Heart right ventricle (tissue), 16 donors: Measurements from ENCODE around the gene PPP1R8. TPM values are rescaled to one million over a fixed set of nuclear protein-coding genes. Genes with fewer than 3 reads are reported as not detected.
"Not testable (repeated sequence)": the region's sequence is repeated elsewhere in the genome, so short reads cannot be mapped to it uniquely, and the experiment has no call there.

ENCODE experiments used
- ATAC-seq, 8 donors: fragments of 200-7000 bp; cut with Tn5 transposase; one replicate each; pipeline ENCODE4 v1.9.1; 2020; ENCODE audit warnings: mild to moderate bottlenecking in 8 of 8, moderate library complexity in 8 of 8, moderate number of reproducible peaks in 1 of 8
- DNase-seq, 2 donors: peaks; one replicate each; pipeline ENCODE4 v3.0.0-alpha.2; 2020
- H3K27ac ChIP-seq, 10 donors: fragments of 200-600 bp; sonication (generic) in 2 of 10; one replicate each; pipeline versions ENCODE4 v1.5.0 to v1.8.0; 2020 to 2022; ENCODE audit warnings: mild to moderate bottlenecking in 3 of 10
- H3K27me3 ChIP-seq, 7 donors: fragments of 200-600 bp; one replicate each; pipeline ENCODE4 v1.8.0; 2021 to 2022; ENCODE audit warnings: mild to moderate bottlenecking in 2 of 7
- H3K36me3 ChIP-seq, 9 donors: fragments of 200-600 bp; sonication (generic) in 1 of 9; one replicate each; pipeline versions ENCODE4 v1.5.0 to v1.8.0; 2020 to 2022; ENCODE audit warnings: mild to moderate bottlenecking in 2 of 9
- H3K4me1 ChIP-seq, 9 donors: fragments of 200-600 bp; sonication (generic) in 1 of 9; one replicate each; pipeline versions ENCODE4 v1.5.0 to v1.8.0; 2020 to 2022; ENCODE audit warnings: mild to moderate bottlenecking in 4 of 9
- H3K4me3 ChIP-seq, 10 donors: fragments of 200-600 bp; sonication (generic) in 2 of 10; one replicate each; pipeline versions ENCODE4 v1.5.0 to v1.8.0; 2020 to 2022; ENCODE audit warnings: mild to moderate bottlenecking in 7 of 10, moderate library complexity in 2 of 10
- H3K9me3 ChIP-seq, 11 donors: fragments of 200-600 bp in 10 of 11; sonication (generic) in 2 of 11; one replicate each; pipeline versions ENCODE4 v1.5.0 to v1.8.0; 2013 to 2022; ENCODE audit warnings: mild to moderate bottlenecking in 2 of 11, control low read depth in 1 of 11, moderate library complexity in 1 of 11
- CTCF ChIP-seq, 9 donors: fragments of 200-600 bp; sonication (generic) in 2 of 9; IDR thresholded peaks; one replicate each; pipeline versions ENCODE4 v1.5.0 to v1.8.0; 2021 to 2022; ENCODE audit warnings: antibody characterized with exemption in 9 of 9, mild to moderate bottlenecking in 5 of 9, moderate library complexity in 1 of 9
- WGBS, 2 donors: extraction: QIAGEN DNeasy Blood & Tissue Kit; methylation state at CpG; one replicate each; pipeline ENCODE4 v1.1.7; 2013; ENCODE audit warnings: inconsistent platforms in 1 of 2; 5-methylcytosine and 5-hydroxymethylcytosine counted together
- intact Hi-C, 10 donors: fragments of 100-400 bp; cut with DNase I; formaldehyde crosslinking; loops; one replicate each; pipeline versions ENCODE4 v1.11.1 to v1.14.2; 2022
- polyA plus RNA-seq, 2 donors: library from polyadenylated mRNA; stranded (reverse); fragments of 200-250 nt; gene quantifications; one replicate each; pipeline ENCODE4 v1.2.3, GENCODE V29; 2013
- total RNA-seq, 10 donors: library from RNA; stranded (reverse); fragmentation: NEBNext Ultra II Directional in 3 of 10; extraction: Animal tissue kit (Norgen Biotek cat#: 25700) in 3 of 10; gene quantifications; one replicate each; pipeline versions ENCODE4 v1.2.1 to v1.2.4, GENCODE V29; 2021 to 2023
- donor health status: Arrhythmogenic right ventricular cardiomyopathy.
- donor health status: ischemic (EF 13 %, LVEDD 7.1; RV severe dilation, severe dysfunction).
- donor health status: healthy with polysubstance abuse.
- donor health status: DM: no; HTN: yes; CAD: no.
- donor health status: DM: no; HTN: no; CAD: no.
- donor health status: ischemic (EF 25% LVEDD 6.9; RV normal size, moderate dysfunction).
- donor health status: ischemic (EF 25% LVEDD 5.7; RV mildly dilated, moderate dysfunction).
- donor health status: healthy.
- donor health status: DM: yes; HTN: yes; CAD: no.
- donor health status: Ischemic cardiomyopathy.
- donor health status: ischemic (EF 35%, LVEDD 5.7; RV mildly dilated, moderate dysfunction).
- donor health status: nonischemic (EF 11% LVEDD 7.7; RV severe dilation, severe dysfunction).
- donor health status: DM: yes; HTN: yes; CAD: no.
- donor health status: PGD.
- donor health status: ischemic (EF 29% LVEDD 5.4; RV normal size, mild dysfunction).
- donor health status: nonischemic (EF 23%, LVEDD 6.1; RV moderate dilation, normal function).

PPP1R8 gene
- total and polyA plus RNA-seq, 12 donors = 13.9 to 33.4 (median 25.6) TPM

- WGBS, 2 donors = 53 to 63% methylated on average over 16 of the region's 16 CpGs
These were observed 38.5 kb downstream of the PPP1R8 start for GRCh38 chr1:27868932-27869718.

GRCh38 chr1:27869719-27870085 lies 39.1 kb downstream of the PPP1R8 start:
- H3K36me3 ChIP-seq = no peaks in the 10 kb centered on the region
- ATAC-seq (no peak), DNase-seq (no peak)
- peak overlapping the region in 5 of 10 donors; percentile 12 to 90 (median 31) for H3K27ac ChIP-seq
- no peak for TF ChIP-seq CTCF (IDR thresholded peaks at IDR 0.05)
- WGBS, 2 donors = 86% methylated on average over 1 of the region's 1 CpG
- peaks cover 0 to 47% (median 8%) of the 10 kb centered on the region in 9 donors for H3K4me1 ChIP-seq
- peak overlapping the region in 1 of 10 donors; percentile 18 for H3K4me3 ChIP-seq
- intact Hi-C loops = loop anchor here in 4 of 10 donors (10.0 kb wide), 2 partner anchors 105 to 335 kb away; no protein-coding TSS in a partner anchor
- H3K27me3 ChIP-seq = peaks cover 0 to 5% (median 0%) of the 10 kb centered on the region in 7 donors
- no peaks in the 10 kb centered on the region for H3K9me3 ChIP-seq

More at GRCh38 chr1:27868932-27869718, 38.5 kb downstream of the PPP1R8 start:
- Histone ChIP-seq H3K9me3 (no peaks in the 10 kb centered on the region), H3K4me3 (peak overlapping the region in 1 of 10 donors; percentile 18), H3K36me3 (no peaks in the 10 kb centered on the region), H3K4me1 (peaks cover 0 to 47% (median 8%) of the 10 kb centered on the region in 9 donors), H3K27ac (peak overlapping the region in 5 of 10 donors; percentile 12 to 90 (median 31)), H3K27me3 (peaks cover 0 to 5% (median 0%) of the 10 kb centered on the region in 7 donors)
- intact Hi-C loops = loop anchor here in 4 of 10 donors (10.0 kb wide), 2 partner anchors 106 to 336 kb away; no protein-coding TSS in a partner anchor
- ATAC-seq = peak in 4 of 8 donors; percentile 6 to 31 (median 14)
- no peak for TF ChIP-seq CTCF (IDR thresholded peaks at IDR 0.05)
- DNase-seq = peak in 1 of 2 donors; percentile 26

GRCh38 chr1:27871076-27871475 lies 40.5 kb downstream of the PPP1R8 start:
- intact Hi-C loops, H3K27me3 ChIP-seq, ATAC-seq, H3K36me3 ChIP-seq, H3K4me3 ChIP-seq, H3K27ac ChIP-seq, H3K9me3 ChIP-seq, DNase-seq: not testable (repeated sequence)
- peaks cover 0 to 50% (median 8%) of the 10 kb centered on the region in 9 donors for H3K4me1 ChIP-seq
- WGBS, 2 donors = 95% methylated on average over 7 of the region's 7 CpGs

GRCh38 chr1:27872059-27872801 lies 41.6 kb downstream of the PPP1R8 start, which contains the start of gene THEMIS2:
Gene THEMIS2 (plus strand): TSS chr1:27872544. CDS start chr1:27872572, 28 bp downstream.
- Histone ChIP-seq H3K9me3 (no peaks in the 10 kb centered on the region), H3K4me1 (peaks cover 0 to 61% (median 8%) of the 10 kb centered on the region in 9 donors), H3K4me3 (peak within 1 kb of the TSS; percentile 40 to 88 (median 68)), H3K36me3 (peaks cover 0 to 17% (median 0%) of the 10 kb centered on the region in 9 donors), H3K27ac (peak within 1 kb of the TSS in 8 of 10 donors; percentile 10 to 93 (median 69)), H3K27me3 (peaks cover 0 to 5% (median 0%) of the 10 kb centered on the region in 7 donors)
- peak; percentile 77 to 91 (median 80) for ATAC-seq
- 9% methylated on average over 53 of the region's 53 CpGs for WGBS, 2 donors
- DNase-seq = peak; percentile 65 to 78
- no peak for TF ChIP-seq CTCF (IDR thresholded peaks at IDR 0.05)
- intact Hi-C loops = no loop called here
